GM12874 (cell line): ENCODE measurements around the gene BUD13.

Experiments used
- CTCF ChIP-seq: IDR thresholded peaks from 2 replicates; pipeline ENCODE4 v1.5.1; 2011; ENCODE audit warnings: low read depth, mild to moderate bottlenecking, control low read depth, low read length, moderate library complexity; ENCODE audit not compliant: insufficient read depth

Gene BUD13

GRCh38 chr11:116813170-116813569, 40.4 kb upstream of the BUD13 start:
- no peak for TF ChIP-seq CTCF

- no peak for TF ChIP-seq CTCF
Measured at GRCh38 chr11:116812109-116812508, 39.3 kb upstream of the BUD13 start.

- TF ChIP-seq CTCF = no peak
Measured at GRCh38 chr11:116811194-116811593, 38.4 kb upstream of the BUD13 start.

GRCh38 chr11:116808262-116809175, 35.7 kb upstream of the BUD13 start:
- no peak for TF ChIP-seq CTCF

GRCh38 chr11:116807601-116808261, 34.9 kb upstream of the BUD13 start:
- TF ChIP-seq CTCF = no peak

GRCh38 chr11:116804001-116804400, 31.2 kb upstream of the BUD13 start:
- no peak for TF ChIP-seq CTCF

GRCh38 chr11:116800610-116801009, 27.8 kb upstream of the BUD13 start:
- TF ChIP-seq CTCF = no peak
